HCT116 (cell line): Measurements from ENCODE around the gene FNDC11. TPM values are rescaled to one million over a fixed set of nuclear protein-coding genes. Genes with fewer than 3 reads are reported as not detected.

Experiments used
- ATAC-seq: fragments of 200-7000 bp; cut with Tn5 transposase; 2 replicates; pipeline ENCODE4 v1.9.1; 2020; ENCODE audit warnings: mild to moderate bottlenecking, moderate library complexity
- BruUV-seq: library from RNA; stranded (reverse); fragments of 400-500 nt; replicated peaks from 2 replicates; lab custom pipeline; 2021; lab: Mats Ljungman, UMichigan
- CTCF ChIA-PET: fragments of 300-600 bp; sonication (Branson Sonifier 250); formaldehyde crosslinking; loops from one replicate; lab custom pipeline; 2021; ENCODE audit warnings: antibody characterized with exemption; lab: Charles Lee
- POLR2A ChIA-PET: fragments of 300-600, 350-600 bp; sonication (Branson Sonifier 250); formaldehyde crosslinking; loops from one replicate; lab custom pipeline; 2021; ENCODE audit warnings: antibody characterized with exemption; lab: Charles Lee
- RAD21 ChIA-PET, 2 experiments: fragments of 300-600 bp; sonication (Branson Sonifier 250); formaldehyde crosslinking; loops; one replicate each; lab custom pipeline; 2023; ENCODE audit warnings: low total read pairs in 2 of 2; ENCODE audit not compliant: uncharacterized antibody in 2 of 2, unreplicated experiment in 2 of 2, low non-redundant PET in 1 of 2; lab: Charles Lee
- DNase-seq: peaks from one replicate; pipeline ENCODE4 v3.0.0-alpha.2; 2010; ENCODE audit warnings: low read depth, low spot score
- H2AFZ ChIP-seq: fragments of 200-600 bp; shearing (Covaris generic), sonication (generic); 2 replicates; pipeline ENCODE4 v1.6.1; 2017; ENCODE audit warnings: low read depth, mixed run types, mixed read lengths, antibody characterized with exemption, low read length; ENCODE audit not compliant: poor library complexity, severe bottlenecking
- H3K27ac ChIP-seq: 2 replicates; pipeline ENCODE4 v1.5.1; 2012; ENCODE audit warnings: low read depth, low read length
- H3K27me3 ChIP-seq: fragments of 200-600 bp; sonication (generic); 2 replicates; pipeline ENCODE4 v1.6.1; 2016; ENCODE audit warnings: mixed run types, low read length, mixed read lengths; ENCODE audit not compliant: insufficient read depth
- H3K36me3 ChIP-seq, 2 experiments: fragments of 200-500 bp in 1 of 2; fragments of 200-600 bp in 1 of 2; sonication (Bioruptor generic) in 1 of 2; sonication (generic) in 1 of 2; 2 replicates each; pipeline versions ENCODE4 v1.5.1 to v1.6.1; 2014 to 2016; ENCODE audit warnings: low read length in 2 of 2, inconsistent platforms in 1 of 2, mixed read lengths in 1 of 2, mixed run types in 1 of 2; ENCODE audit not compliant: insufficient read depth in 2 of 2, control insufficient read depth in 1 of 2
- H3K4me1 ChIP-seq, 2 experiments: fragments of 200-600 bp in 1 of 2; sonication (generic) in 1 of 2; 2 replicates each; pipeline versions ENCODE4 v1.5.1 to v1.6.1; 2012 to 2017; ENCODE audit warnings: low read length in 2 of 2, inconsistent platforms in 1 of 2, mild to moderate bottlenecking in 1 of 2, mixed read lengths in 1 of 2, mixed run types in 1 of 2, moderate library complexity in 1 of 2; ENCODE audit not compliant: insufficient read depth in 2 of 2, control insufficient read depth in 1 of 2
- H3K4me2 ChIP-seq: fragments of 200-600 bp; sonication (generic); 2 replicates; pipeline ENCODE4 v1.6.1; 2017; ENCODE audit warnings: mixed run types, low read length, mixed read lengths
- H3K4me3 ChIP-seq, 2 experiments: fragments of 200-600 bp in 1 of 2; sonication (generic) in 1 of 2; replicated peaks in 1 of 2; 2 replicates each; pipeline ENCODE4 v1.5.1; 2011 to 2016; ENCODE audit warnings: low read length in 2 of 2, control low read depth in 1 of 2, low read depth in 1 of 2, mild to moderate bottlenecking in 1 of 2, mixed read lengths in 1 of 2, mixed run types in 1 of 2
- H3K79me2 ChIP-seq: fragments of 200-600 bp; sonication (generic); 2 replicates; pipeline ENCODE4 v1.6.1; 2017; ENCODE audit warnings: mild to moderate bottlenecking, mixed run types, low read length, moderate library complexity, mixed read lengths; ENCODE audit not compliant: insufficient read depth
- H3K9ac ChIP-seq: fragments of 200-600 bp; sonication (generic); 2 replicates; pipeline ENCODE4 v1.6.1; 2016; ENCODE audit warnings: low read length, mixed read lengths
- H3K9me2 ChIP-seq: fragments of 200-600 bp; sonication (generic), shearing (Covaris generic); 2 replicates; pipeline ENCODE4 v1.6.1; 2017; ENCODE audit warnings: mixed run types, mild to moderate bottlenecking, moderate library complexity; ENCODE audit not compliant: insufficient read depth
- H3K9me3 ChIP-seq, 2 experiments: fragments of 200-500 bp in 1 of 2; fragments of 200-600 bp in 1 of 2; sonication (Bioruptor generic) in 1 of 2; sonication (generic) in 1 of 2; 2 replicates each; pipeline ENCODE4 v1.6.1; 2014 to 2017; ENCODE audit warnings: low read length in 2 of 2, mixed read lengths in 2 of 2, inconsistent platforms in 1 of 2, low read depth in 1 of 2, mild to moderate bottlenecking in 1 of 2, mixed run types in 1 of 2, moderate library complexity in 1 of 2; ENCODE audit not compliant: control insufficient read depth in 1 of 2, insufficient read depth in 1 of 2
- H4K20me1 ChIP-seq: fragments of 200-600 bp; sonication (generic), shearing (Covaris generic); 2 replicates; pipeline ENCODE4 v1.6.1; 2017; ENCODE audit warnings: mixed run types, mild to moderate bottlenecking, moderate library complexity; ENCODE audit not compliant: insufficient read depth
- CBX3 ChIP-seq: IDR thresholded peaks from 2 replicates; pipeline ENCODE4 v1.6.1; 2012; ENCODE audit warnings: low read depth
- CEBPB ChIP-seq: IDR thresholded peaks from 2 replicates; pipeline ENCODE4 v1.6.1; 2012; ENCODE audit warnings: low read depth
- EGR1 ChIP-seq: IDR thresholded peaks from 2 replicates; pipeline ENCODE4 v1.6.1; 2012; ENCODE audit warnings: low read depth
- ELF1 ChIP-seq: IDR thresholded peaks from 2 replicates; pipeline ENCODE4 v1.6.1; 2012; ENCODE audit warnings: low read depth, borderline replicate concordance
- EZH2 ChIP-seq: fragments of 200-600 bp; sonication (generic); IDR thresholded peaks from 2 replicates; pipeline ENCODE4 v1.6.1; 2017; ENCODE audit warnings: antibody characterized with exemption, mixed run types
- EZH2phosphoT487 ChIP-seq: fragments of 200-600 bp; IDR thresholded peaks from 2 replicates; pipeline ENCODE4 v1.6.1; 2018; ENCODE audit warnings: antibody characterized with exemption, borderline replicate concordance
- FOSL1 ChIP-seq: IDR thresholded peaks from 2 replicates; pipeline ENCODE4 v1.6.1; 2012; ENCODE audit warnings: low read depth
- POLR2AphosphoS5 ChIP-seq: IDR thresholded peaks from 2 replicates; pipeline ENCODE4 v1.6.1; 2011; ENCODE audit warnings: mild to moderate bottlenecking, low read depth, low read length, moderate library complexity
- REST ChIP-seq: IDR thresholded peaks from 2 replicates; pipeline ENCODE4 v1.6.1; 2012; ENCODE audit warnings: low read depth
- SIN3A ChIP-seq: IDR thresholded peaks from 2 replicates; pipeline ENCODE4 v1.6.1; 2012; ENCODE audit warnings: low read depth
- ZFX ChIP-seq: fragments of 450-650 bp; IDR thresholded peaks from 2 replicates; pipeline ENCODE4 v1.6.1; 2017
- ZNF274 ChIP-seq: fragments of 200-500 bp; sonication (Bioruptor generic); IDR thresholded peaks from 2 replicates; pipeline ENCODE4 v1.6.1; 2014; ENCODE audit warnings: mild to moderate bottlenecking, low read depth, low read length, inconsistent platforms
- intact Hi-C: fragments of 100-400 bp; cut with micrococcal nuclease; formaldehyde crosslinking; loops from 2 replicates; pipeline ENCODE4 v1.10.0; 2022
- total RNA-seq: library from RNA; stranded (reverse); gene quantifications from one replicate; pipeline ENCODE4 v1.2.1, GENCODE V29; 2021; ENCODE audit not compliant: unreplicated experiment
- TF ChIP-seq, protein P1 (sequence below): IDR thresholded peaks from 2 replicates; pipeline ENCODE4 v1.6.1; 2012
- TF ChIP-seq, protein P2 (sequence below): IDR thresholded peaks from 2 replicates; pipeline ENCODE4 v1.6.1; 2011; ENCODE audit warnings: mild to moderate bottlenecking, low read length, moderate library complexity; ENCODE audit not compliant: insufficient replicate concordance; ENCODE audit errors: extremely low read depth
- TF ChIP-seq, protein P3 (sequence below), 3 experiments: fragments of 200-600 bp in 1 of 3; sonication (generic) in 1 of 3; IDR thresholded peaks in 2 of 3; conservative IDR thresholded peaks in 1 of 3; 2 replicates each; pipeline ENCODE4 v1.5.1; 2012 to 2017; ENCODE audit warnings: low read depth in 2 of 3, low read length in 2 of 3, antibody characterized with exemption in 1 of 3, borderline replicate concordance in 1 of 3, control low read depth in 1 of 3, mild to moderate bottlenecking in 1 of 3, mixed read lengths in 1 of 3, mixed run types in 1 of 3, moderate library complexity in 1 of 3; ENCODE audit not compliant: insufficient read depth in 1 of 3
- TF ChIP-seq, protein P4 (sequence below): IDR thresholded peaks from 2 replicates; pipeline ENCODE4 v1.6.1; 2012

Gene FNDC11
- total RNA-seq, 1 experiment from 2014 or later: 5.5 TPM

GRCh38 chr20:63534427-63534830 is 19.5 kb upstream of the FNDC11 start (continued):
- no peak for TF ChIP-seq REST
- TF ChIP-seq EZH2: no peak
- TF ChIP-seq FOSL1: no peak
- no peak for TF ChIP-seq SIN3A
- TF ChIP-seq ZFX: no peak
- no peak for TF ChIP-seq CBX3

DNA sequence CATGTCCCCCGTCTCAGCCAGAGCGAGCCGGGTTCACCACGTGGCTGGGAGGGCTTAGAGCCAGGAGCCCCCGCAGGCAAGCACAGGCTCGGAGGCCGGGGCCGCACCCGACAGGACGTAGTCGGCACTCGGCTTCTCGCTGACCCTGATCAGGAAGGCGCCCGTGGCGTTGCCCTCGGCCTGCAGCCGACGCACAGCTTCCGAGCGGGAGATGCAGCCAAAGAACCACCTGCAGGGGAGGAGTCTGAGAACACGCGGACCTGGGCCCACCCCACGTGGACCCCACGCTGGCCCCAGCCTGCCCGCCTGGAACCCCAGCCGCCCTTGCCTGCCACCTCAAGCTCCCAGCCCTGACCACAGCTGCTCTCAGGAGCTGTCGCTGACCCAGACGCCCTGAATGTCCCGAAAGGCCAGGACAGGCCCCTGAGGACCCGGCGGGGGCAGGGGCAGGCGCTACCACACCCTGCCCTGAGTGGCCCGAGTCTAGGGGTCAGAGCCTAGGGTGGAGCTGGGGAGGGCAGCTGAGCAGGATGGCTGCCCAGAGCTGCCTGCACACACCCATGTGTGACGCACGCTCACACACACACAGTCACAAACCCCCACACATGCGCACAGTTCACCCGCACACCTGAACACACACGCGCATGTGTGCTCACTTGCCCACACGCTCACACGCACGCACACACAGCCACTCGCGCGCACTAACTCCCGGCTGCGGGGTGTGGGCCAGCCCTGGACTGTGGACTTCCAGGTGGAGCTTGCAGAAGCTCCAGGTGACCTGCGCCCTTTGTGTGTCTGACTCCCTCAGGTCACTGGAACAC is 18.9 kb upstream of the FNDC11 start:
- H4K20me1 ChIP-seq: no peaks in the 10 kb centered on the region
- no peak overlapping the region for H3K4me3 ChIP-seq
- no peak for DNase-seq
- ChIA-PET RAD21 (no interaction called here), POLR2A (interaction anchor here (0.6 kb wide), 1 partner anchor 33 kb away, joined by 5 read pairs; no protein-coding TSS in a partner anchor), CTCF (no interaction called here)
- intact Hi-C loops: loop anchor here (5.0 to 10.0 kb wide), 5 partner anchors 92 to 162 kb away; partner anchors contain the start of genes GMEB2 and TNFRSF6B
- H3K9me3 ChIP-seq: no peaks in the 10 kb centered on the region
- peaks cover 36 to 62% of the 10 kb centered on the region in 2 experiments for H3K4me1 ChIP-seq
- peak overlapping the region; percentile 22; the same call in 1 of the 2 replicates for H3K9ac ChIP-seq
- H3K4me2 ChIP-seq: peak overlapping the region; percentile 68
- no peaks in the 10 kb centered on the region for H3K36me3 ChIP-seq
- H3K27me3 ChIP-seq: no peaks in the 10 kb centered on the region
- H3K27ac ChIP-seq: peak overlapping the region; percentile 71; the same call in 1 of the 2 replicates
- no peak overlapping the region for H2AFZ ChIP-seq
- BruUV-seq: no TSS peak
- no peak for ATAC-seq
- H3K79me2 ChIP-seq: no peaks in the 10 kb centered on the region
- no peaks in the 10 kb centered on the region for H3K9me2 ChIP-seq
- TF ChIP-seq CEBPB (no peak), ZNF274 (no peak), ELF1 (no peak), ZFX (no peak), EGR1 (no peak), SIN3A (no peak), FOSL1 (no peak), POLR2AphosphoS5 (no peak), EZH2phosphoT487 (no peak)
- TF ChIP-seq, protein P1, sequence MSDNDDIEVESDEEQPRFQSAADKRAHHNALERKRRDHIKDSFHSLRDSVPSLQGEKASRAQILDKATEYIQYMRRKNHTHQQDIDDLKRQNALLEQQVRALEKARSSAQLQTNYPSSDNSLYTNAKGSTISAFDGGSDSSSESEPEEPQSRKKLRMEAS: no peak
- TF ChIP-seq, protein P2, sequence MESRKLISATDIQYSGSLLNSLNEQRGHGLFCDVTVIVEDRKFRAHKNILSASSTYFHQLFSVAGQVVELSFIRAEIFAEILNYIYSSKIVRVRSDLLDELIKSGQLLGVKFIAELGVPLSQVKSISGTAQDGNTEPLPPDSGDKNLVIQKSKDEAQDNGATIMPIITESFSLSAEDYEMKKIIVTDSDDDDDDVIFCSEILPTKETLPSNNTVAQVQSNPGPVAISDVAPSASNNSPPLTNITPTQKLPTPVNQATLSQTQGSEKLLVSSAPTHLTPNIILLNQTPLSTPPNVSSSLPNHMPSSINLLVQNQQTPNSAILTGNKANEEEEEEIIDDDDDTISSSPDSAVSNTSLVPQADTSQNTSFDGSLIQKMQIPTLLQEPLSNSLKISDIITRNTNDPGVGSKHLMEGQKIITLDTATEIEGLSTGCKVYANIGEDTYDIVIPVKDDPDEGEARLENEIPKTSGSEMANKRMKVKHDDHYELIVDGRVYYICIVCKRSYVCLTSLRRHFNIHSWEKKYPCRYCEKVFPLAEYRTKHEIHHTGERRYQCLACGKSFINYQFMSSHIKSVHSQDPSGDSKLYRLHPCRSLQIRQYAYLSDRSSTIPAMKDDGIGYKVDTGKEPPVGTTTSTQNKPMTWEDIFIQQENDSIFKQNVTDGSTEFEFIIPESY: no peak
- TF ChIP-seq, protein P3, sequence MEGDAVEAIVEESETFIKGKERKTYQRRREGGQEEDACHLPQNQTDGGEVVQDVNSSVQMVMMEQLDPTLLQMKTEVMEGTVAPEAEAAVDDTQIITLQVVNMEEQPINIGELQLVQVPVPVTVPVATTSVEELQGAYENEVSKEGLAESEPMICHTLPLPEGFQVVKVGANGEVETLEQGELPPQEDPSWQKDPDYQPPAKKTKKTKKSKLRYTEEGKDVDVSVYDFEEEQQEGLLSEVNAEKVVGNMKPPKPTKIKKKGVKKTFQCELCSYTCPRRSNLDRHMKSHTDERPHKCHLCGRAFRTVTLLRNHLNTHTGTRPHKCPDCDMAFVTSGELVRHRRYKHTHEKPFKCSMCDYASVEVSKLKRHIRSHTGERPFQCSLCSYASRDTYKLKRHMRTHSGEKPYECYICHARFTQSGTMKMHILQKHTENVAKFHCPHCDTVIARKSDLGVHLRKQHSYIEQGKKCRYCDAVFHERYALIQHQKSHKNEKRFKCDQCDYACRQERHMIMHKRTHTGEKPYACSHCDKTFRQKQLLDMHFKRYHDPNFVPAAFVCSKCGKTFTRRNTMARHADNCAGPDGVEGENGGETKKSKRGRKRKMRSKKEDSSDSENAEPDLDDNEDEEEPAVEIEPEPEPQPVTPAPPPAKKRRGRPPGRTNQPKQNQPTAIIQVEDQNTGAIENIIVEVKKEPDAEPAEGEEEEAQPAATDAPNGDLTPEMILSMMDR (IDR thresholded peaks at IDR 0.05 in 2 of 3, conservative IDR thresholded peaks at IDR 0.05 in 1 of 3; ENCODE audit: borderline replicate concordance in 1 of 3, insufficient read depth in 1 of 3, low read depth in 2 of 3, low read length in 2 of 3): no peak
- TF ChIP-seq, protein P4, sequence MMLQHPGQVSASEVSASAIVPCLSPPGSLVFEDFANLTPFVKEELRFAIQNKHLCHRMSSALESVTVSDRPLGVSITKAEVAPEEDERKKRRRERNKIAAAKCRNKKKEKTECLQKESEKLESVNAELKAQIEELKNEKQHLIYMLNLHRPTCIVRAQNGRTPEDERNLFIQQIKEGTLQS: no peak
